HepG2 (cell line): ENCODE results near the gene RNASE12. TPM values are rescaled to one million over a fixed set of nuclear protein-coding genes. Genes with fewer than 3 reads are reported as not detected.
"Not testable (repeated sequence)": the region's sequence is repeated elsewhere in the genome, so short reads cannot be mapped to it uniquely, and the experiment has no call there.

Source experiments
- ATAC-seq: fragments of 200-7000 bp; cut with Tn5 transposase; 3 replicates; pipeline ENCODE4 v1.9.1; 2020; ENCODE audit warnings: mild to moderate bottlenecking, moderate library complexity
- BruUV-seq: library from RNA; stranded (reverse); fragments of 400-500 nt; replicated peaks from 2 replicates; lab custom pipeline; 2021; lab: Mats Ljungman, UMichigan
- CTCF ChIA-PET: fragments of 300-600 bp; formaldehyde crosslinking; extraction: SDS; loops from one replicate; lab custom pipeline; 2021; ENCODE audit warnings: low total read pairs, inconsistent platforms, low intra/inter-chr PET ratio; lab: Yijun Ruan, JAX
- POLR2A ChIA-PET: fragments of 350-600 bp; sonication (Branson Sonifier 250); formaldehyde crosslinking; loops from one replicate; lab custom pipeline; 2020; ENCODE audit warnings: antibody characterized with exemption, inconsistent platforms; lab: Yijun Ruan, JAX
- DNase-seq: peaks from one replicate; pipeline ENCODE4 v3.0.0-alpha.2; 2015; ENCODE audit warnings: low spot score
- FAIRE-seq: peaks from 3 replicates; lab custom pipeline; 2011; peaks lifted over from hg19 to GRCh38; lab: Jason Lieb, UNC
- H2AFZ ChIP-seq: one replicate; pipeline ENCODE4 v1.6.1; 2011; ENCODE audit warnings: low read length, inconsistent platforms
- H3K27ac ChIP-seq: fragments of 300-600 bp; 3 replicates; pipeline ENCODE4 v1.8.0; 2011; ENCODE audit warnings: mixed run types, mild to moderate bottlenecking, mixed read lengths, low read length, inconsistent platforms; ENCODE audit not compliant: insufficient read depth; ENCODE audit errors: extremely low read length
- H3K27me3 ChIP-seq, 2 experiments: fragments of 200-600 bp in 1 of 2; 2 replicates in 1 of 2; 3 replicates in 1 of 2; pipeline versions ENCODE4 v1.6.0 to v1.8.0; 2011; ENCODE audit warnings: low read length in 2 of 2, mild to moderate bottlenecking in 2 of 2, moderate library complexity in 2 of 2, inconsistent platforms in 1 of 2; ENCODE audit not compliant: insufficient read depth in 2 of 2, control insufficient read depth in 1 of 2
- H3K36me3 ChIP-seq, 2 experiments: fragments of 200-600 bp in 1 of 2; replicated peaks in 1 of 2; 2 replicates in 1 of 2; 3 replicates in 1 of 2; pipeline versions ENCODE4 v1.5.1 to v1.8.0; 2011; ENCODE audit warnings: low read length in 2 of 2, inconsistent platforms in 1 of 2; ENCODE audit not compliant: insufficient read depth in 2 of 2, control insufficient read depth in 1 of 2
- H3K4me1 ChIP-seq: 2 replicates; pipeline ENCODE4 v1.5.1; 2012; ENCODE audit warnings: low read length, inconsistent platforms; ENCODE audit not compliant: insufficient read depth
- H3K4me2 ChIP-seq: 2 replicates; pipeline ENCODE4 v1.6.0; 2011; ENCODE audit warnings: low read depth, low read length, inconsistent platforms
- H3K4me3 ChIP-seq, 3 experiments: fragments of 200-600 bp in 1 of 3; sonication (generic), shearing (Covaris generic) in 1 of 3; replicated peaks in 1 of 3; 2 replicates each; pipeline ENCODE4 v1.5.1; 2011 to 2016; ENCODE audit warnings: low read length in 3 of 3, inconsistent platforms in 2 of 3, low read depth in 2 of 3, mild to moderate bottlenecking in 2 of 3, control low read depth in 1 of 3, mixed read lengths in 1 of 3; ENCODE audit not compliant: insufficient read depth in 1 of 3
- H3K79me2 ChIP-seq: one replicate; pipeline ENCODE4 v1.6.1; 2011; ENCODE audit warnings: low read length, inconsistent platforms; ENCODE audit not compliant: insufficient read depth
- H3K9ac ChIP-seq: 2 replicates; pipeline ENCODE4 v1.6.0; 2011; ENCODE audit warnings: mild to moderate bottlenecking, low read depth, low read length, inconsistent platforms; ENCODE audit not compliant: insufficient read depth
- H3K9me3 ChIP-seq: 2 replicates; pipeline ENCODE4 v1.5.1; 2012; ENCODE audit warnings: mild to moderate bottlenecking, low read length
- H4K20me1 ChIP-seq: 2 replicates; pipeline ENCODE4 v1.6.0; 2011; ENCODE audit warnings: inconsistent platforms, mild to moderate bottlenecking, low read length, moderate library complexity; ENCODE audit not compliant: insufficient read depth
- BATF2 ChIP-seq: sonication (generic); formaldehyde crosslinking; IDR thresholded peaks from 2 replicates; pipeline ENCODE4 v1.8.0; 2022; ENCODE audit warnings: mild to moderate bottlenecking, missing genetic modification reagents, moderate library complexity
- ELF3 ChIP-seq: IDR thresholded peaks from 2 replicates; pipeline ENCODE4 v1.6.1; 2016; ENCODE audit warnings: missing genetic modification reagents, missing compliant biosample characterization
- HMGXB4 ChIP-seq, 2 experiments: sonication (generic) in 1 of 2; formaldehyde crosslinking in 1 of 2; IDR thresholded peaks; 2 replicates each; pipeline versions ENCODE4 v1.4.0 to v1.6.1; 2018 to 2020; ENCODE audit warnings: missing genetic modification reagents in 2 of 2, borderline replicate concordance in 1 of 2, low read depth in 1 of 2, mild to moderate bottlenecking in 1 of 2, missing biosample characterization in 1 of 2
- HNF4A ChIP-seq: sonication (generic); formaldehyde crosslinking; IDR thresholded peaks from 2 replicates; pipeline ENCODE4 v1.4.0; 2020; ENCODE audit warnings: missing genetic modification reagents
- HOMEZ ChIP-seq: IDR thresholded peaks from 2 replicates; pipeline ENCODE4 v1.6.1; 2016; ENCODE audit warnings: low read depth
- KDM4B ChIP-seq: sonication (generic); formaldehyde crosslinking; IDR thresholded peaks from 2 replicates; pipeline ENCODE4 v1.4.0; 2020; ENCODE audit warnings: missing genetic modification reagents
- MEIS1 ChIP-seq: sonication (generic); formaldehyde crosslinking; IDR thresholded peaks from 2 replicates; pipeline ENCODE4 v1.9.0; 2021; ENCODE audit warnings: mild to moderate bottlenecking, missing genetic modification reagents, moderate library complexity, borderline replicate concordance
- MIXL1 ChIP-seq: IDR thresholded peaks from 2 replicates; pipeline ENCODE4 v1.6.1; 2016
- NFKB2 ChIP-seq: sonication (generic); formaldehyde crosslinking; IDR thresholded peaks from 2 replicates; pipeline ENCODE4 v1.4.0; 2020; ENCODE audit warnings: missing genetic modification reagents, borderline replicate concordance
- PHF21A ChIP-seq: sonication (generic); formaldehyde crosslinking; IDR thresholded peaks from 2 replicates; pipeline ENCODE4 v1.5.0; 2020; ENCODE audit warnings: mild to moderate bottlenecking, missing genetic modification reagents
- RAD51 ChIP-seq: fragments of 450-650 bp; IDR thresholded peaks from 2 replicates; pipeline ENCODE4 v1.6.1; 2016; ENCODE audit warnings: borderline replicate concordance
- ZNF609 ChIP-seq: sonication (generic); formaldehyde crosslinking; IDR thresholded peaks from 2 replicates; pipeline ENCODE4 v1.4.0; 2020; ENCODE audit warnings: mild to moderate bottlenecking, missing genetic modification reagents, borderline replicate concordance
- WGBS: methylation state at CpG from one replicate; pipeline ENCODE4 v1.1.6; 2017; ENCODE audit warnings: low lambda C conversion rate; 5-methylcytosine and 5-hydroxymethylcytosine counted together
- in situ Hi-C: cut with HindIII; loops from 2 replicates; pipeline ENCODE4 v1.10.0; 2017; ENCODE audit warnings: low pct_unique_long_range_greater_than_20kb; ENCODE audit not compliant: extremely low pct_ligation_motif_present
- intact Hi-C: fragments of 100-400 bp; cut with micrococcal nuclease; formaldehyde crosslinking; loops from one replicate; pipeline ENCODE4 v1.10.0; 2022; ENCODE audit not compliant: unreplicated experiment
- polyA plus RNA-seq, 8 experiments: library from polyadenylated mRNA; depleted of rRNA in 3 of 8; stranded (reverse) in 7 of 8; unstranded in 1 of 8; fragments of >200 nt; fragmentation: Illumina TruSeq in 4 of 8; extraction: Trizol in 4 of 8; gene quantifications; 2 replicates each; pipeline versions ENCODE4 v1.2.1 to v1.2.3, GENCODE V29; 2011 to 2016; ENCODE audit warnings: low read depth in 4 of 8, missing spikeins in 1 of 8, mixed read lengths in 1 of 8; ENCODE audit not compliant: insufficient read depth in 1 of 8
- total RNA-seq, 5 experiments: library from RNA; depleted of rRNA; stranded (reverse); fragments of >200 nt; fragmentation: Illumina TruSeq; extraction: Trizol; gene quantifications; 2 replicates each; pipeline ENCODE4 v1.2.3, GENCODE V29; 2016; ENCODE audit warnings: low read depth in 1 of 5

Gene RNASE12
- total and polyA plus RNA-seq, 2 of the 13 experiments (the other 11 are each of a cell fraction or from before 2014, with no cell fraction given): not detected

- TF ChIP-seq ZNF609 (no peak), BATF2 (CRISPR knock-in tag) (no peak), RAD51 (no peak), HMGXB4 (CRISPR knock-in tag; IDR thresholded peaks at IDR 0.05; ENCODE audit: borderline replicate concordance in 1 of 2, low read depth in 1 of 2) (0 out of 4 replicates have a peak, but pooled peaks of 1 of the 2 experiments have one; percentile 20), ELF3 (CRISPR knock-in tag) (peak; percentile 74), HNF4A (CRISPR knock-in tag) (peak; percentile 58), KDM4B (CRISPR knock-in tag) (no peak), MIXL1 (CRISPR knock-in tag) (peak; percentile 12; the same call in 1 of the 2 replicates), NFKB2 (CRISPR knock-in tag) (no peak), HOMEZ (peak; percentile 30; the same call in 1 of the 2 replicates), MEIS1 (CRISPR knock-in tag) (peak; percentile 78; the same call in 1 of the 2 replicates), PHF21A (CRISPR knock-in tag) (no peak; the same call in 1 of the 2 replicates)
Measured at GRCh38 chr14:20620798-20621478, 29.8 kb upstream of the RNASE12 start (continued).

- WGBS: 68% methylated on average over 6 of the region's 6 CpGs
- POLR2A ChIA-PET: interaction anchor here (1.6 to 1.8 kb wide), 2 partner anchors 62 to 68 kb away, joined by 4 to 5 read pairs; no protein-coding TSS in a partner anchor
- H4K20me1 ChIP-seq, BruUV-seq, H3K36me3 ChIP-seq, ATAC-seq, H3K27ac ChIP-seq, H3K9ac ChIP-seq, H3K4me3 ChIP-seq, H2AFZ ChIP-seq, intact Hi-C loops, H3K4me2 ChIP-seq, FAIRE-seq, DNase-seq, H3K27me3 ChIP-seq, CTCF ChIA-PET, H3K79me2 ChIP-seq, H3K9me3 ChIP-seq: not testable (repeated sequence)
- in situ Hi-C loops: loop anchor here (25.0 kb wide), 1 partner anchor 157 kb away; the partner anchor contains the start of genes APEX1, OSGEP, PIP4P1 and PNP
- H3K4me1 ChIP-seq: peaks cover 96% of the 10 kb centered on the region
Measured at GRCh38 chr14:20619688-20620087, 28.5 kb upstream of the RNASE12 start.
